ENCODE data around the gene OR4D1. TPM values are rescaled to one million over a fixed set of nuclear protein-coding genes. Genes with fewer than 3 reads are reported as not detected.

OR4D1 gene
- total and polyA plus RNA-seq, 2 of the 4 experiments (the other 2 are of a cell fraction): not detected

GRCh38 chr17:58192612-58193011 is 44.4 kb downstream of the OR4D1 start, which contains the start of gene EPX:
Gene EPX, plus strand, starts transcription at chr17:58192726. Its CDS starts 121 bp downstream, at chr17:58192847.
- Histone ChIP-seq H4K91ac (ENCODE audit: insufficient read depth, low read depth, low read length) (no peak within 1 kb of the TSS), H3K4me1 (ENCODE audit: control insufficient read depth, insufficient read depth, low read length) (no peaks in the 10 kb centered on the region), H2BK5ac (ENCODE audit: low read depth, low read length, poor library complexity, severe bottlenecking) (no peak within 1 kb of the TSS), H2BK20ac (ENCODE audit: low read depth, low read length) (no peak within 1 kb of the TSS), H3K9ac (ENCODE audit: low read depth, low read length) (no peak within 1 kb of the TSS), H2AK5ac (ENCODE audit: low read depth, low read length) (no peak within 1 kb of the TSS), H3K4ac (ENCODE audit: low read depth, low read length) (no peak within 1 kb of the TSS), H3K18ac (ENCODE audit: low read depth, low read length) (no peak within 1 kb of the TSS), H3K36me3 (ENCODE audit: control insufficient read depth, insufficient read depth, low read length) (no peaks in the 10 kb centered on the region), H3K4me2 (ENCODE audit: low read depth, low read length) (no peak within 1 kb of the TSS), H3K9me1 (ENCODE audit: insufficient read depth, low read length) (peaks cover 4% of the 10 kb centered on the region; the same call in 1 of the 2 replicates), H3K23ac (ENCODE audit: low read depth, low read length) (no peak within 1 kb of the TSS), H3K27me3 (ENCODE audit: control insufficient read depth, insufficient read depth, low read length) (peaks cover 12% of the 10 kb centered on the region), H2BK15ac (ENCODE audit: low read depth, low read length) (no peak within 1 kb of the TSS), H2AFZ (replicated peaks; ENCODE audit: low read length, poor library complexity) (no peak within 1 kb of the TSS), H3K9me3 (ENCODE audit: control insufficient read depth, insufficient read depth, low read length) (no peaks in the 10 kb centered on the region), H3K14ac (replicated peaks; ENCODE audit: low read depth, low read length) (no peak within 1 kb of the TSS), H3K79me1 (ENCODE audit: low read depth in 1 of 2, low read length in 2 of 2) (no peaks in the 10 kb centered on the region), H3K4me3 (ENCODE audit: insufficient read depth, low read depth, low read length) (no peak within 1 kb of the TSS), H2BK120ac (ENCODE audit: low read depth, low read length) (no peak within 1 kb of the TSS), H3K27ac (ENCODE audit: insufficient read depth, low read length) (no peak within 1 kb of the TSS), H4K8ac (ENCODE audit: low read depth in 2 of 2, low read length in 2 of 2) (no peak within 1 kb of the TSS), H4K20me1 (ENCODE audit: insufficient read depth, low read length) (no peaks in the 10 kb centered on the region), H3K56ac (ENCODE audit: extremely low read depth, insufficient read depth, low read length) (no peak within 1 kb of the TSS), H4K5ac (ENCODE audit: low read depth, low read length) (no peak within 1 kb of the TSS), H2AK9ac (replicated peaks; ENCODE audit: low read depth, low read length, poor library complexity) (no peak within 1 kb of the TSS)
- ChIA-PET CTCF (no interaction called here), POLR2A (ENCODE audit: unreplicated experiment) (no interaction called here)
- TF ChIP-seq CEBPB (IDR thresholded peaks at IDR 0.05; ENCODE audit: low read depth, low read length) (no peak), FOS (IDR thresholded peaks at IDR 0.05; ENCODE audit: low read depth, low read length) (no peak), RCOR1 (IDR thresholded peaks at IDR 0.05; ENCODE audit: insufficient replicate concordance, low read length) (no peak), RAD21 (IDR thresholded peaks at IDR 0.05; ENCODE audit: low read length) (no peak), NFE2L2 (IDR thresholded peaks at IDR 0.05; ENCODE audit: low read depth, low read length) (no peak), ELK1 (IDR thresholded peaks at IDR 0.05; ENCODE audit: borderline replicate concordance, low read depth, low read length) (no peak), POLR2A (IDR thresholded peaks at IDR 0.05; ENCODE audit: low read depth, low read length) (no peak), SMC3 (IDR thresholded peaks at IDR 0.05; ENCODE audit: low read depth, low read length) (no peak), MAZ (IDR thresholded peaks at IDR 0.05; ENCODE audit: borderline replicate concordance, low read depth, low read length) (no peak), CTCF (conservative IDR thresholded peaks at IDR 0.05; ENCODE audit: low read depth, low read length) (no peak), CHD1 (IDR thresholded peaks at IDR 0.05; ENCODE audit: low read depth, low read length) (no peak), RFX5 (IDR thresholded peaks at IDR 0.05; ENCODE audit: low read depth, low read length) (no peak), MAFK (IDR thresholded peaks at IDR 0.05; ENCODE audit: low read depth, low read length) (no peak), BHLHE40 (IDR thresholded peaks at IDR 0.05; ENCODE audit: low read depth, low read length) (no peak), MXI1 (IDR thresholded peaks at IDR 0.05; ENCODE audit: borderline replicate concordance, low read depth, low read length) (no peak)
- TF ChIP-seq, protein P1, sequence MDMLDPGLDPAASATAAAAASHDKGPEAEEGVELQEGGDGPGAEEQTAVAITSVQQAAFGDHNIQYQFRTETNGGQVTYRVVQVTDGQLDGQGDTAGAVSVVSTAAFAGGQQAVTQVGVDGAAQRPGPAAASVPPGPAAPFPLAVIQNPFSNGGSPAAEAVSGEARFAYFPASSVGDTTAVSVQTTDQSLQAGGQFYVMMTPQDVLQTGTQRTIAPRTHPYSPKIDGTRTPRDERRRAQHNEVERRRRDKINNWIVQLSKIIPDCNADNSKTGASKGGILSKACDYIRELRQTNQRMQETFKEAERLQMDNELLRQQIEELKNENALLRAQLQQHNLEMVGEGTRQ (IDR thresholded peaks at IDR 0.05; ENCODE audit: low read depth, low read length): no peak
- no CpG with 5 or more reads among the region's 6 CpGs for WGBS, 2 experiments (ENCODE audit: extremely low coverage in 2 of 2, insufficient read length in 1 of 2)
- in situ Hi-C loops (cut with MboI; ENCODE audit: low sequenced_read_pairs): no loop called here
- BruUV-seq (replicated peaks): no TSS peak
- intact Hi-C loops (cut with micrococcal nuclease): no loop called here
- DNase-seq: no peak
- ATAC-seq (ENCODE audit: low read depth): no peak
- dilution Hi-C loops (cut with HindIII; ENCODE audit: low sequenced_read_pairs, unreplicated experiment): no loop called here

All from IMR-90 (cell line).